NT2/D1 (cell line): ENCODE results near the gene TRIM22.

Experiments used
- DNase-seq: peaks from one replicate; pipeline ENCODE4 v3.0.0-alpha.2; 2011; ENCODE audit warnings: low read depth, low spot score
- H3K27me3 ChIP-seq: 2 replicates; pipeline ENCODE4 v1.6.0; 2011; ENCODE audit warnings: mild to moderate bottlenecking; ENCODE audit not compliant: insufficient read length, insufficient read depth
- H3K36me3 ChIP-seq: 2 replicates; pipeline ENCODE4 v1.6.1; 2011; ENCODE audit warnings: mild to moderate bottlenecking, low read length, mixed read lengths; ENCODE audit not compliant: insufficient read depth, insufficient read length
- H3K4me1 ChIP-seq: 2 replicates; pipeline ENCODE4 v1.5.1; 2011; ENCODE audit not compliant: insufficient read depth, insufficient read length
- H3K4me3 ChIP-seq: 2 replicates; pipeline ENCODE4 v1.5.1; 2011; ENCODE audit warnings: low read depth; ENCODE audit not compliant: insufficient read length
- H3K9ac ChIP-seq: 2 replicates; pipeline ENCODE4 v1.6.0; 2011; ENCODE audit warnings: low read depth; ENCODE audit not compliant: insufficient read length
- H3K9me3 ChIP-seq: 2 replicates; pipeline ENCODE4 v1.5.1; 2011; ENCODE audit warnings: mild to moderate bottlenecking, low read length; ENCODE audit not compliant: insufficient read depth
- SUZ12 ChIP-seq: IDR thresholded peaks from 2 replicates; pipeline ENCODE4 v1.6.1; 2011; ENCODE audit not compliant: insufficient read length, insufficient read depth; ENCODE audit errors: extremely low read depth
- YY1 ChIP-seq: IDR thresholded peaks from 2 replicates; pipeline ENCODE4 v1.6.1; 2011; ENCODE audit not compliant: insufficient read length, insufficient read depth
- ZNF274 ChIP-seq: IDR thresholded peaks from 2 replicates; pipeline ENCODE4 v1.6.1; 2011; ENCODE audit warnings: mild to moderate bottlenecking, low read depth, low read length

Gene TRIM22

DNA sequence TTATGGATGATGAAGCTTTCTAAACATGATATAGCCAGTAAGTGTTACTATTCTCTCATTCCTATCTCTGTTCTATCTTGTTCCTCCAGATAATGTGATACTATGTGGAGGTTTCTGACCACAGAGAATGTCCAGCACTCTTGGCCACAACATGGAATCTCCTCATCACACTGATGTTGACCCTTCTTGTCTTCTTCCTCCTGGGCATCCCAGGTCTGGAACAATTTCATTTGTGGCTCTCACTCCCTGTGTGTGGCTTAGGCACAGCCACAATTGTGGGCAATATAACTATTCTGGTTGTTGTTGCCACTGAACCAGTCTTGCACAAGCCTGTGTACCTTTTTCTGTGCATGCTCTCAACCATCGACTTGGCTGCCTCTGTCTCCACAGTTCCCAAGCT lies 36.8 kb downstream of the TRIM22 start:
- no peaks in the 10 kb centered on the region for H3K4me1 ChIP-seq
- no peak overlapping the region for H3K4me3 ChIP-seq
- no peak for DNase-seq
- H3K9ac ChIP-seq: no peak overlapping the region
- H3K27me3 ChIP-seq: no peaks in the 10 kb centered on the region
- H3K36me3 ChIP-seq: no peaks in the 10 kb centered on the region
- no peaks in the 10 kb centered on the region for H3K9me3 ChIP-seq
- TF ChIP-seq YY1 (no peak), ZNF274 (no peak), SUZ12 (no peak)

DNA sequence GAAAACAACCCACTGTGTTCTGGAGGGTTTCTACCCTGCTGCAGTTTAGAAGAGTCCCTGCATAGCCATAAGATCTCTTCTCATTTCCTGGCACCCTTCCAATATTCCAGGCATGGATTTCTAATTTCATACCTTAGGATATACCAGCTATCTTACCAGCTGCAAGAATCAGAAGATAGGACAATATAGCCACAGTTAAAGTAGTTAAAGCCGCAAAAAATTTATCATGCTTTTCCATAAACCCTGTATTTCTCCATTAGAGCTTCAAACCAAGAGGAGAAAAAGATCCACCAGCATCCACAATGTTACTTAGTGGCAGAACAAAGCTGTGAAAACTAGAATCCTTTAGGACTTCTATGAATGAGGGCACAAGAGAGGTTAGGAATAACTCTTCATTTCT lies 38.1 kb downstream of the TRIM22 start:
- Histone ChIP-seq H3K4me1 (no peaks in the 10 kb centered on the region), H3K4me3 (no peak overlapping the region), H3K27me3 (no peaks in the 10 kb centered on the region), H3K9me3 (no peaks in the 10 kb centered on the region), H3K9ac (no peak overlapping the region), H3K36me3 (no peaks in the 10 kb centered on the region)
- DNase-seq: no peak
- TF ChIP-seq YY1 (no peak), ZNF274 (no peak), SUZ12 (no peak)

DNA sequence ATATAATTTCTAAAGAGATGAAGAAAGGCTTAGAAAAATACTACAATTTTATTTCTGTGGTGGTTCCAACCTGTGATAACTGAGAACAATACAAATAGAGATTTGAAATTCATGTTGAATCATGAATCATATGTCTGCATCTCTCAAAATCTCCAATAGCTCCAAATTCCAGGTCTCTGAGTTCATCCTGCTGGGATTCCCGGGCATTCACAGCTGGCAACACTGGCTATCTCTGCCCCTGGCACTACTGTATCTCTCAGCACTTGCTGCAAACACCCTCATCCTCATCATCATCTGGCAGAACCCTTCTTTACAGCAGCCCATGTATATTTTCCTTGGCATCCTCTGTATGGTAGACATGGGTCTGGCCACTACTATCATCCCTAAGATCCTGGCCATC lies 46.8 kb downstream of the TRIM22 start, which contains the start of gene OR56B1:
TSS of gene OR56B1 (plus strand) at position 53 of the 400 bp plus-strand sequence. CDS start at position 122, 69 bp downstream.
- no peaks in the 10 kb centered on the region for H3K27me3 ChIP-seq
- H3K36me3 ChIP-seq: no peaks in the 10 kb centered on the region
- no peak for DNase-seq
- no peak within 1 kb of the TSS for H3K9ac ChIP-seq
- H3K4me3 ChIP-seq: no peak within 1 kb of the TSS
- no peaks in the 10 kb centered on the region for H3K9me3 ChIP-seq
- no peak for TF ChIP-seq ZNF274
- no peak for TF ChIP-seq YY1
- no peak for TF ChIP-seq SUZ12
- no peaks in the 10 kb centered on the region for H3K4me1 ChIP-seq

DNA sequence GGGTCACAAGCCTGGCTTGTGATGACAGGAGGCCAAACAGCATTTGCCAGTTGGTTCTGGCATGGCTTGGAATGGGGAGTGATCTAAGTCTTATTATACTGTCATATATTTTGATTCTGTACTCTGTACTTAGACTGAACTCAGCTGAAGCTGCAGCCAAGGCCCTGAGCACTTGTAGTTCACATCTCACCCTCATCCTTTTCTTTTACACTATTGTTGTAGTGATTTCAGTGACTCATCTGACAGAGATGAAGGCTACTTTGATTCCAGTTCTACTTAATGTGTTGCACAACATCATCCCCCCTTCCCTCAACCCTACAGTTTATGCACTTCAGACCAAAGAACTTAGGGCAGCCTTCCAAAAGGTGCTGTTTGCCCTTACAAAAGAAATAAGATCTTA lies 47.5 kb downstream of the TRIM22 start:
- TF ChIP-seq SUZ12 (no peak), ZNF274 (no peak), YY1 (no peak)
- Histone ChIP-seq H3K9me3 (no peaks in the 10 kb centered on the region), H3K9ac (no peak overlapping the region), H3K4me3 (no peak overlapping the region), H3K36me3 (no peaks in the 10 kb centered on the region), H3K4me1 (no peaks in the 10 kb centered on the region), H3K27me3 (no peaks in the 10 kb centered on the region)
- DNase-seq: no peak

DNA sequence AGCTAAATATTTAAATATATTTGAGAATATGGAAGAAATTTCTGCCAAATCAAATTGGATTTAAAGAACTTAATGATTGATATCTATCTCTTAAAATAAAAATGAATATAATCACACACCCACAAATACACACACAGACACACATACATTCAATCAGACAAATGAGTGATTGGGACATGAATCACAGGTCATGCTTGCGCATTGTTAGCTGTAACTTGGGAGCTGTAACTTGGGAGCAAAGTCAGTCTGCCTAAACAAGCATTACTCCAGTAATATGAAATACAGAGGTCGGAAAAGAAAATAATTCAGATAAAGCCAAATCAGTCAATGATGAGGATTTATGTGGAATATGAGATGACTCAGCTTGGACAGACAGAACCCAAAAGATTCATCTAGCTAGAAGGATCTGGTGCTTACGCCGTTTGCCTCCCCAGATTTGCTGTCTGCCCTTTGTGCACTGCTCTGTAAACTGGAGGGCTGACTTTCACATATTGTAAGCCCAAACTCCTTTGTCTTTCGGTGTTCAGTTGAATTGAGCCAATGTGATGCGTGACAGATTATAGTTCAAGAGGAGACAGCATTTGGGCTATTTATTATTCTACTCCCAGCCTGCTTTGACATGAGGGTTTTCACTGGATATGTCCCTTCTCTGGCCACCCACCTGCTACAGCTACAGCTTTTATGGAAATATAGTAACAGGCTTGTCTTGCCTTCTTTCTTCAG lies 48.2 kb downstream of the TRIM22 start:
- Histone ChIP-seq H3K9ac (no peak overlapping the region), H3K9me3 (no peaks in the 10 kb centered on the region), H3K4me3 (no peak overlapping the region), H3K27me3 (no peaks in the 10 kb centered on the region), H3K4me1 (no peaks in the 10 kb centered on the region), H3K36me3 (no peaks in the 10 kb centered on the region)
- TF ChIP-seq ZNF274 (no peak), YY1 (no peak), SUZ12 (no peak)
- DNase-seq: no peak

DNA sequence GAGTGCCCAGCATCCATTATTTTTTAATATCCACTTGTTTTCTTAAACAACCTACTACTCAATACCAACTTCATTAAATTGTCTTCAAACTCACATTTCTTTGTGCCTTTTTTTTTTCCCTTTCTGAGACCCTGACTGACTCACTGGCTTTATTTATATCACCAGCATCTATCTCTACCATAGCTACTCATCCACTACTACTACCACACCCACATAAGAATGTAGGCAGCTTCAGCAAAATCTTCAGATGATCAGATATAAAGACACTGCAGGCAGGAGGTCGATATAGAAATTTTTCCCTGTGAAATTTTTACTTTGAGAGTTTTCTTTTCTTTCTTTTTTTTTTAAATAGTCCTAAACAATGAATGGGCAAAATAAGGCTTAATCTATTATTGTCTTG lies 48.8 kb downstream of the TRIM22 start:
- no peak for DNase-seq
- Histone ChIP-seq H3K9me3 (no peaks in the 10 kb centered on the region), H3K4me1 (no peaks in the 10 kb centered on the region), H3K9ac (no peak overlapping the region), H3K27me3 (no peaks in the 10 kb centered on the region), H3K36me3 (no peaks in the 10 kb centered on the region), H3K4me3 (no peak overlapping the region)
- TF ChIP-seq SUZ12: no peak
- no peak for TF ChIP-seq YY1
- no peak for TF ChIP-seq ZNF274

DNA sequence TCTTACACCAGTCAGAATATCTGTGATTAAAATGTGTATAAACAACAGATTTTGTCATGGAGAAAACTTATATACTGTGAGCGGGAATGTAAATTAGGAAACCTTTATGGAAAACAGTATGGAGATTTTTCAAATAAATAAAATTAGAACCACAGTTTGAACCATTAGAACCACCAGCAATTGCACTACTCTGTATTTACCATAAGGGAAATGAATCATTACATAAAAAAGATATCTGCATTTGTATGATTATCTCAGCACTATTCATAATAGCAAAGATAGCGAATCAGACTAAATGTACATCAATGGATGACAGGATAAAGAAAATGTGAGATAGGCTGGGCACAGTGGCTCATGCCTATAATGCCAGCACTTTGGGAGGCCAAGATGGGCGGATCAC lies 57.0 kb downstream of the TRIM22 start:
- no peaks in the 10 kb centered on the region for H3K9me3 ChIP-seq
- no peak overlapping the region for H3K4me3 ChIP-seq
- no peaks in the 10 kb centered on the region for H3K36me3 ChIP-seq
- no peaks in the 10 kb centered on the region for H3K4me1 ChIP-seq
- no peak overlapping the region for H3K9ac ChIP-seq
- TF ChIP-seq ZNF274: no peak
- no peak for TF ChIP-seq SUZ12
- no peak for TF ChIP-seq YY1
- no peaks in the 10 kb centered on the region for H3K27me3 ChIP-seq
- DNase-seq: no peak
